GM18861 (cell line): ENCODE data around the gene PCNX1.
"Not testable (repeated sequence)": the region's sequence is repeated elsewhere in the genome, so short reads cannot be mapped to it uniquely, and the experiment has no call there.

Experiments used
- ATAC-seq: cut with Tn5 transposase; IDR thresholded peaks from one replicate; pipeline ENCODE4 v1.9.1; 2021; ENCODE audit not compliant: unreplicated experiment

PCNX1 gene

GRCh38 chr14:71005076-71005475, 97.8 kb downstream of the PCNX1 start:
- no peak for ATAC-seq

- no peak for ATAC-seq
These were observed 98.9 kb downstream of the PCNX1 start for GRCh38 chr14:71006200-71006563.

- no peak for ATAC-seq
These were observed 104.2 kb downstream of the PCNX1 start for GRCh38 chr14:71011479-71011878.

GRCh38 chr14:71012888-71013287, 105.6 kb downstream of the PCNX1 start:
- ATAC-seq: no peak

GRCh38 chr14:71013551-71014192, 106.4 kb downstream of the PCNX1 start:
- no peak for ATAC-seq

GRCh38 chr14:71019917-71020316, 112.7 kb downstream of the PCNX1 start:
- ATAC-seq: not testable (repeated sequence)

- ATAC-seq: no peak
These were observed 114.2 kb downstream of the PCNX1 start for GRCh38 chr14:71021347-71022011.

- no peak for ATAC-seq
These were observed 115.0 kb downstream of the PCNX1 start for GRCh38 chr14:71022012-71022869.

GRCh38 chr14:71022939-71023338, 115.7 kb downstream of the PCNX1 start:
- no peak for ATAC-seq

GRCh38 chr14:71029236-71029781, 122.0 kb downstream of the PCNX1 start:
- no peak for ATAC-seq

- no peak for ATAC-seq
These were observed 123.7 kb downstream of the PCNX1 start for GRCh38 chr14:71031000-71031399.

GRCh38 chr14:71036433-71036832, 129.2 kb downstream of the PCNX1 start:
- no peak for ATAC-seq

- ATAC-seq: no peak
These were observed 141.1 kb downstream of the PCNX1 start for GRCh38 chr14:71048393-71048792.

GRCh38 chr14:71049435-71050133, 142.3 kb downstream of the PCNX1 start:
- no peak for ATAC-seq

- ATAC-seq: no peak
These were observed 143.1 kb downstream of the PCNX1 start for GRCh38 chr14:71050227-71050823.

GRCh38 chr14:71054706-71055105, 147.4 kb downstream of the PCNX1 start:
- no peak for ATAC-seq

GRCh38 chr14:71056168-71056567, 148.9 kb downstream of the PCNX1 start:
- no peak for ATAC-seq

GRCh38 chr14:71060274-71060673, 153.0 kb downstream of the PCNX1 start:
- ATAC-seq: no peak

- no peak for ATAC-seq
These were observed 153.7 kb downstream of the PCNX1 start for GRCh38 chr14:71060825-71061455.

GRCh38 chr14:71061458-71061857, 154.2 kb downstream of the PCNX1 start:
- no peak for ATAC-seq
